Cardiac muscle cell (in vitro differentiated cells and primary cell): Measurements from ENCODE around the gene GNAL. TPM values are rescaled to one million over a fixed set of nuclear protein-coding genes. Genes with fewer than 3 reads are reported as not detected.

Experiments used
- DNase-seq, 2 donors: peaks; one replicate each; pipeline versions ENCODE4 v3.0.0 to v3.0.0-alpha.2; 2010 to 2017; ENCODE audit warnings: low read depth in 1 of 2, low spot score in 1 of 2
- H3K27ac ChIP-seq: fragments of 200-600 bp; sonication (generic); 2 replicates; pipeline ENCODE4 v1.5.1; 2016
- H3K27me3 ChIP-seq: fragments of 200-600 bp; sonication (generic); 2 replicates; pipeline ENCODE4 v1.6.0; 2016; ENCODE audit warnings: control low read depth
- H3K36me3 ChIP-seq: fragments of 200-600 bp; sonication (generic); 2 replicates; pipeline ENCODE4 v1.5.1; 2016; ENCODE audit warnings: control low read depth
- H3K4me1 ChIP-seq: fragments of 200-600 bp; sonication (generic); 2 replicates; pipeline ENCODE4 v1.8.1; 2017; ENCODE audit warnings: low read depth, mild to moderate bottlenecking, mixed run types
- H3K4me3 ChIP-seq: fragments of 200-600 bp; sonication (generic); 2 replicates; pipeline ENCODE4 v1.5.1; 2016; ENCODE audit warnings: mild to moderate bottlenecking
- H3K9me3 ChIP-seq: fragments of 200-600 bp; sonication (generic); 2 replicates; pipeline ENCODE4 v1.5.1; 2017; ENCODE audit warnings: low read depth, mild to moderate bottlenecking, control low read depth
- CTCF ChIP-seq: IDR thresholded peaks from 2 replicates; pipeline ENCODE4 v1.5.1; 2012; ENCODE audit warnings: low read depth, mild to moderate bottlenecking, low read length
- polyA plus RNA-seq: library from polyadenylated mRNA; unstranded; fragments of >200 nt; fragmentation: Nextera tagmentation; extraction: Ambion mirVana; gene quantifications from 2 replicates; pipeline ENCODE4 v1.2.1, GENCODE V29; 2016
- total RNA-seq: library from RNA; depleted of rRNA; stranded (reverse); fragments of >200 nt; gene quantifications from 2 replicates; pipeline ENCODE4 v1.2.3, GENCODE V29; 2016

The GNAL gene
- total and polyA plus RNA-seq, 2 experiments from 2014 or later: 10.4 to 10.6 TPM

GRCh38 chr18:11792632-11793031 is 103.6 kb downstream of the GNAL start:
- H3K4me1 ChIP-seq: no peaks in the 10 kb centered on the region
- H3K27ac ChIP-seq: no peak overlapping the region
- TF ChIP-seq CTCF: no peak
- no peaks in the 10 kb centered on the region for H3K27me3 ChIP-seq
- H3K9me3 ChIP-seq: no peaks in the 10 kb centered on the region
- H3K36me3 ChIP-seq: no peaks in the 10 kb centered on the region
- no peak overlapping the region for H3K4me3 ChIP-seq
- no peak for DNase-seq

- H3K9me3 ChIP-seq: no peaks in the 10 kb centered on the region
- no peak for DNase-seq
- no peaks in the 10 kb centered on the region for H3K27me3 ChIP-seq
- no peak overlapping the region for H3K4me3 ChIP-seq
- no peak for TF ChIP-seq CTCF
- H3K36me3 ChIP-seq: no peaks in the 10 kb centered on the region
- H3K27ac ChIP-seq: no peak overlapping the region
- peaks cover 7% of the 10 kb centered on the region for H3K4me1 ChIP-seq
These were observed 105.1 kb downstream of the GNAL start for GRCh38 chr18:11794195-11794594.

- Histone ChIP-seq H3K4me3 (no peak overlapping the region), H3K27me3 (no peaks in the 10 kb centered on the region), H3K9me3 (no peaks in the 10 kb centered on the region), H3K36me3 (no peaks in the 10 kb centered on the region), H3K27ac (no peak overlapping the region), H3K4me1 (peaks cover 7% of the 10 kb centered on the region)
- DNase-seq: no peak
- no peak for TF ChIP-seq CTCF
These were observed 106.9 kb downstream of the GNAL start for GRCh38 chr18:11795916-11796315.

- H3K4me3 ChIP-seq: no peak overlapping the region
- peaks cover 7% of the 10 kb centered on the region for H3K4me1 ChIP-seq
- H3K9me3 ChIP-seq: no peaks in the 10 kb centered on the region
- no peak for DNase-seq
- no peak overlapping the region for H3K27ac ChIP-seq
- H3K27me3 ChIP-seq: no peaks in the 10 kb centered on the region
- no peaks in the 10 kb centered on the region for H3K36me3 ChIP-seq
- no peak for TF ChIP-seq CTCF
These were observed 109.2 kb downstream of the GNAL start for GRCh38 chr18:11798271-11798670.

GRCh38 chr18:11799066-11799465 is 110.0 kb downstream of the GNAL start:
- Histone ChIP-seq H3K9me3 (no peaks in the 10 kb centered on the region), H3K27ac (no peak overlapping the region), H3K4me3 (no peak overlapping the region), H3K36me3 (no peaks in the 10 kb centered on the region), H3K27me3 (no peaks in the 10 kb centered on the region), H3K4me1 (peaks cover 7% of the 10 kb centered on the region)
- TF ChIP-seq CTCF: no peak
- DNase-seq: no peak
